ENCODE measurements around the gene VSIG10L2. TPM values are rescaled to one million over a fixed set of nuclear protein-coding genes. Genes with fewer than 3 reads are reported as not detected.
A peak's percentile ranks its signal among the peaks of the same experiment; 100 is the strongest.
"Not testable (repeated sequence)": the region's sequence is repeated elsewhere in the genome, so short reads cannot be mapped to it uniquely, and the experiment has no call there.

VSIG10L2 gene
- polyA plus RNA-seq, 2 of the 4 experiments (the other 2 are of a cell fraction) = not detected

- FAIRE-seq (no peak), ATAC-seq (no peak), DNase-seq (ENCODE audit: low read depth in 1 of 2, low spot score in 1 of 2) (no peak)
- ChIA-PET CTCF (interaction anchor here (1.5 to 2.1 kb wide), 2 partner anchors 13 to 284 kb away, joined by 3 to 8 read pairs; no protein-coding TSS in a partner anchor), POLR2A (no interaction called here)
- Histone ChIP-seq H3K9me3 (no peaks in the 10 kb centered on the region), H3K4me2 (peak overlapping the region; percentile 8; the same call in 1 of the 3 replicates), H3K4me3 (no peak overlapping the region), H3K4me1 (no peaks in the 10 kb centered on the region), H3K27ac (no peak overlapping the region)
- no peak for TF ChIP-seq EHF (CRISPR knock-in tag; IDR thresholded peaks at IDR 0.05)
- no peak for TF ChIP-seq HOXB13 (CRISPR knock-in tag; IDR thresholded peaks at IDR 0.05; ENCODE audit: low read depth)
- no peak for TF ChIP-seq USF2 (IDR thresholded peaks at IDR 0.05)
- TF ChIP-seq MYC (IDR thresholded peaks at IDR 0.05; ENCODE audit: borderline replicate concordance, low read length) = no peak
- no peak for TF ChIP-seq CHD2 (IDR thresholded peaks at IDR 0.05; ENCODE audit: low read length, partially characterized antibody)
- TF ChIP-seq CEBPB (IDR thresholded peaks at IDR 0.05) = no peak
- TF ChIP-seq GATA3 (IDR thresholded peaks at IDR 0.05; ENCODE audit: borderline replicate concordance) = no peak
- TF ChIP-seq CBX2 (IDR thresholded peaks at IDR 0.05; ENCODE audit: borderline replicate concordance, low read depth) = no peak
- TF ChIP-seq CBX8 (IDR thresholded peaks at IDR 0.05) = no peak
- no peak for TF ChIP-seq ZSCAN20 (CRISPR knock-in tag; IDR thresholded peaks at IDR 0.05)
- no peak for TF ChIP-seq RAD21 (conservative IDR thresholded peaks at IDR 0.05 in 1 of 2, IDR thresholded peaks at IDR 0.05 in 1 of 2)
- no peak for TF ChIP-seq NR3C1 (IDR thresholded peaks at IDR 0.05)
- TF ChIP-seq HOXA7 (CRISPR knock-in tag; IDR thresholded peaks at IDR 0.05) = no peak
- 35% methylated on average over 8 of the region's 8 CpGs for WGBS (ENCODE audit: missing lambda C conversion rate)
Measured at GRCh38 chr11:125910226-125910849, 35.5 kb upstream of the VSIG10L2 start.

- FAIRE-seq; H3K4me3 ChIP-seq; CTCF ChIA-PET; H3K4me1 ChIP-seq; DNase-seq (ENCODE audit: low read depth in 1 of 2, low spot score in 1 of 2); POLR2A ChIA-PET; H3K9me3 ChIP-seq; ATAC-seq; H3K27ac ChIP-seq; H3K4me2 ChIP-seq: not testable (repeated sequence)
- 75% methylated on average over 3 of the region's 3 CpGs for WGBS (ENCODE audit: missing lambda C conversion rate)
Measured at GRCh38 chr11:125914601-125915000, 31.2 kb upstream of the VSIG10L2 start.

GRCh38 chr11:125916683-125917347, 29.0 kb upstream of the VSIG10L2 start:
- FAIRE-seq (no peak), ATAC-seq (peak in 1 of 2 experiments; percentile 56; a peak in 4 of 6 replicates), DNase-seq (ENCODE audit: low read depth in 1 of 2, low spot score in 1 of 2) (peak in 1 of 2 experiments; percentile 19)
- H3K4me2 ChIP-seq = peak overlapping the region; percentile 27
- H3K9me3 ChIP-seq = no peaks in the 10 kb centered on the region
- ChIA-PET POLR2A (interaction anchor here (1.7 kb wide), 1 partner anchor 14 kb away, joined by 4 read pairs; the partner anchor contains the start of gene PUS3), CTCF (interaction anchor here (0.6 to 1.4 kb wide), 6 partner anchors 11 to 619 kb away, joined by 3 to 6 read pairs (median 3); partner anchors contain the start of gene DDX25)
- H3K4me3 ChIP-seq = no peak overlapping the region
- H3K4me1 ChIP-seq = peaks cover 7% of the 10 kb centered on the region; the same call in 2 of the 3 replicates
- TF ChIP-seq HDAC2 (IDR thresholded peaks at IDR 0.05) (no peak), HEYL (CRISPR knock-in tag; IDR thresholded peaks at IDR 0.05) (no peak), POLR2A (IDR thresholded peaks at IDR 0.05; ENCODE audit: low read length) (no peak), FOSL2 (IDR thresholded peaks at IDR 0.05) (no peak), FOSL2 (CRISPR knock-in tag; IDR thresholded peaks at IDR 0.05) (no peak), NFE2L2 (conservative IDR thresholded peaks at IDR 0.05; ENCODE audit: low read length) (no peak), BCL3 (IDR thresholded peaks at IDR 0.05) (no peak)
- 35% methylated on average over 12 of the region's 12 CpGs for WGBS (ENCODE audit: missing lambda C conversion rate)
- no peak overlapping the region for H3K27ac ChIP-seq
